Measurements from ENCODE around the gene GRK4.
"Not testable (repeated sequence)": the region's sequence is repeated elsewhere in the genome, so short reads cannot be mapped to it uniquely, and the experiment has no call there.

The GRK4 gene

GRCh38 chr4:2961811-2962441 lies 1.4 kb upstream of the GRK4 start:
- no peak for DNase-seq (ENCODE audit: low read depth)

- no peak for DNase-seq (ENCODE audit: low read depth)
Measured at GRCh38 chr4:2962614-2963174, 677 bp upstream of the GRK4 start.

GRCh38 chr4:2963966-2964471 lies 648 bp downstream of the GRK4 start:
- DNase-seq (ENCODE audit: low read depth) = no peak

- DNase-seq (ENCODE audit: low read depth) = no peak
Measured at GRCh38 chr4:2964706-2965258, 1.4 kb downstream of the GRK4 start.

GRCh38 chr4:2965262-2965661 lies 1.9 kb downstream of the GRK4 start:
- DNase-seq (ENCODE audit: low read depth) = no peak

GRCh38 chr4:2968381-2968780 lies 5.0 kb downstream of the GRK4 start:
- no peak for DNase-seq (ENCODE audit: low read depth)

- DNase-seq (ENCODE audit: low read depth) = no peak
Measured at GRCh38 chr4:2971275-2971674, 7.9 kb downstream of the GRK4 start.

- DNase-seq (ENCODE audit: low read depth) = peak; percentile 52
Measured at GRCh38 chr4:2977211-2978088, 14.1 kb downstream of the GRK4 start.

GRCh38 chr4:2981256-2981819 lies 18.0 kb downstream of the GRK4 start:
- DNase-seq (ENCODE audit: low read depth) = no peak

- no peak for DNase-seq (ENCODE audit: low read depth)
Measured at GRCh38 chr4:2982012-2982411, 18.6 kb downstream of the GRK4 start.

- not testable (repeated sequence) for DNase-seq (ENCODE audit: low read depth)
Measured at GRCh38 chr4:2983715-2984114, 20.3 kb downstream of the GRK4 start.

- DNase-seq (ENCODE audit: low read depth) = no peak
Measured at GRCh38 chr4:2991243-2991642, 27.9 kb downstream of the GRK4 start.

- no peak for DNase-seq (ENCODE audit: low read depth)
Measured at GRCh38 chr4:2994917-2995316, 31.5 kb downstream of the GRK4 start.

- no peak for DNase-seq (ENCODE audit: low read depth)
Measured at GRCh38 chr4:2995546-2996265, 32.3 kb downstream of the GRK4 start.

GRCh38 chr4:2996415-2996814 lies 33.0 kb downstream of the GRK4 start:
- no peak for DNase-seq (ENCODE audit: low read depth)

GRCh38 chr4:3007724-3008123 lies 44.4 kb downstream of the GRK4 start:
- DNase-seq (ENCODE audit: low read depth) = no peak

- no peak for DNase-seq (ENCODE audit: low read depth)
Measured at GRCh38 chr4:3009422-3009821, 46.1 kb downstream of the GRK4 start.

- no peak for DNase-seq (ENCODE audit: low read depth)
Measured at GRCh38 chr4:3010577-3010976, 47.2 kb downstream of the GRK4 start.

- peak; percentile 78 for DNase-seq (ENCODE audit: low read depth)
Measured at GRCh38 chr4:3010998-3011397, 47.6 kb downstream of the GRK4 start.

GRCh38 chr4:3011456-3012220 lies 48.3 kb downstream of the GRK4 start:
- DNase-seq (ENCODE audit: low read depth) = no peak

GRCh38 chr4:3013323-3013722 lies 50.0 kb downstream of the GRK4 start:
- no peak for DNase-seq (ENCODE audit: low read depth)
